ENCODE results near the gene COMMD2.

The COMMD2 gene

GRCh38 chr3:149763565-149764195 is 11.4 kb upstream of the COMMD2 start:
- DNase-seq = no peak

GRCh38 chr3:149753717-149754116 is 1.4 kb upstream of the COMMD2 start:
- no peak for DNase-seq

GRCh38 chr3:149752788-149753136 is 473 bp upstream of the COMMD2 start:
- DNase-seq = no peak

GRCh38 chr3:149751551-149751950 is 738 bp downstream of the COMMD2 start:
- DNase-seq = no peak

- no peak for DNase-seq
These were observed 7.7 kb downstream of the COMMD2 start for GRCh38 chr3:149744606-149745005.

- no peak for DNase-seq
These were observed 8.1 kb downstream of the COMMD2 start for GRCh38 chr3:149744151-149744550.

GRCh38 chr3:149739396-149739795 is 12.9 kb downstream of the COMMD2 start:
- no peak for DNase-seq

GRCh38 chr3:149738876-149739275 is 13.4 kb downstream of the COMMD2 start:
- DNase-seq = no peak

GRCh38 chr3:149736953-149737205 is 15.4 kb downstream of the COMMD2 start:
- DNase-seq = no peak

- DNase-seq = no peak
These were observed 15.9 kb downstream of the COMMD2 start for GRCh38 chr3:149736175-149736952.

- DNase-seq = no peak
These were observed 20.1 kb downstream of the COMMD2 start for GRCh38 chr3:149732234-149732633.

GRCh38 chr3:149727656-149728055 is 24.6 kb downstream of the COMMD2 start:
- DNase-seq = no peak

- DNase-seq = no peak
These were observed 25.4 kb downstream of the COMMD2 start for GRCh38 chr3:149726716-149727407.

- DNase-seq = no peak
These were observed 28.5 kb downstream of the COMMD2 start for GRCh38 chr3:149723781-149724180.

- DNase-seq = no peak
These were observed 31.4 kb downstream of the COMMD2 start for GRCh38 chr3:149720918-149721317.

GRCh38 chr3:149717391-149718056 is 34.8 kb downstream of the COMMD2 start:
- DNase-seq = peak; percentile 31

- no peak for DNase-seq
These were observed 35.3 kb downstream of the COMMD2 start for GRCh38 chr3:149716984-149717383.

GRCh38 chr3:149715247-149715646 is 37.0 kb downstream of the COMMD2 start:
- no peak for DNase-seq

- no peak for DNase-seq
These were observed 38.3 kb downstream of the COMMD2 start for GRCh38 chr3:149713730-149714654.

- DNase-seq = no peak
These were observed 45.4 kb downstream of the COMMD2 start for GRCh38 chr3:149706905-149707304.

GRCh38 chr3:149705416-149705815 is 46.9 kb downstream of the COMMD2 start:
- no peak for DNase-seq

GRCh38 chr3:149703466-149703865 is 48.8 kb downstream of the COMMD2 start:
- DNase-seq = no peak

Measured in DMS153 (cell line).